Endothelial cell of umbilical vein (primary cell): ENCODE measurements around the gene MAGED1. TPM values are rescaled to one million over a fixed set of nuclear protein-coding genes. Genes with fewer than 3 reads are reported as not detected.

ENCODE experiments used
- BruUV-seq: library from RNA; stranded (reverse); fragments of 400-500 nt; replicated peaks from 2 replicates; lab custom pipeline; 2021; lab: Mats Ljungman, UMichigan
- CTCF ChIA-PET: fragments of 300-600, 350-600 bp; sonication (Branson Sonifier 250); formaldehyde crosslinking; loops from one replicate; lab custom pipeline; 2021; ENCODE audit warnings: antibody characterized with exemption, inconsistent platforms; lab: Charles Lee
- POLR2A ChIA-PET: fragments of 300-600, 350-600 bp; sonication (Branson Sonifier 250); formaldehyde crosslinking; loops from one replicate; lab custom pipeline; 2021; ENCODE audit warnings: antibody characterized with exemption, inconsistent platforms; lab: Charles Lee
- DNase-seq: peaks from one replicate; pipeline ENCODE4 v3.0.0-alpha.2; 2011; ENCODE audit warnings: low read depth, low spot score
- FAIRE-seq: peaks from 2 replicates; lab custom pipeline; 2011; peaks lifted over from hg19 to GRCh38; lab: Jason Lieb, UNC
- H2AFZ ChIP-seq: 2 replicates; pipeline ENCODE4 v1.6.0; 2012; ENCODE audit warnings: low read depth, low read length, control low read depth, inconsistent platforms
- H3K27ac ChIP-seq: 2 replicates; pipeline ENCODE4 v1.5.1; 2011; ENCODE audit warnings: low read depth, mild to moderate bottlenecking, control low read depth, low read length, moderate library complexity; ENCODE audit not compliant: insufficient read depth
- H3K27me3 ChIP-seq, 2 experiments: 2 replicates each; pipeline versions ENCODE4 v1.6.0 to v1.6.1; 2011; ENCODE audit warnings: low read length in 2 of 2, mixed read lengths in 1 of 2; ENCODE audit not compliant: control insufficient read depth in 2 of 2, insufficient read depth in 2 of 2
- H3K36me3 ChIP-seq, 2 experiments: 2 replicates in 1 of 2; 3 replicates in 1 of 2; pipeline ENCODE4 v1.5.1; 2011; ENCODE audit warnings: low read length in 2 of 2, mild to moderate bottlenecking in 1 of 2, moderate library complexity in 1 of 2; ENCODE audit not compliant: control insufficient read depth in 2 of 2, insufficient read depth in 2 of 2; ENCODE audit errors: extremely low read depth in 1 of 2
- H3K4me1 ChIP-seq: 3 replicates; pipeline ENCODE4 v1.5.1; 2011; ENCODE audit warnings: mild to moderate bottlenecking, low read length; ENCODE audit not compliant: control insufficient read depth, insufficient read depth; ENCODE audit errors: extremely low read depth
- H3K4me2 ChIP-seq: 2 replicates; pipeline ENCODE4 v1.6.1; 2011; ENCODE audit warnings: low read length, control low read depth, mixed read lengths; ENCODE audit not compliant: insufficient read depth
- H3K4me3 ChIP-seq, 3 experiments: fragments of 200-600 bp in 1 of 3; sonication (generic), shearing (Covaris generic) in 1 of 3; replicated peaks in 1 of 3; 2 replicates each; pipeline ENCODE4 v1.5.1; 2011 to 2016; ENCODE audit warnings: control low read depth in 3 of 3, low read length in 3 of 3, mild to moderate bottlenecking in 2 of 3, inconsistent platforms in 1 of 3, low read depth in 1 of 3, moderate library complexity in 1 of 3; ENCODE audit not compliant: insufficient read depth in 1 of 3
- H3K79me2 ChIP-seq: 2 replicates; pipeline ENCODE4 v1.6.0; 2012; ENCODE audit warnings: low read length, inconsistent platforms; ENCODE audit not compliant: control insufficient read depth, insufficient read depth
- H3K9ac ChIP-seq: replicated peaks from 2 replicates; pipeline ENCODE3; 2011; ENCODE audit warnings: low read length, control low read depth; ENCODE audit not compliant: insufficient read depth; ENCODE audit errors: extremely low read depth
- H3K9me1 ChIP-seq: replicated peaks from 3 replicates; pipeline ENCODE4 v1.6.0; 2011; ENCODE audit warnings: mild to moderate bottlenecking, low read length; ENCODE audit not compliant: control insufficient read depth, insufficient read depth; ENCODE audit errors: extremely low read depth
- H3K9me3 ChIP-seq: replicated peaks from 2 replicates; pipeline ENCODE4 v1.5.1; 2012; ENCODE audit warnings: low read length, inconsistent platforms; ENCODE audit not compliant: control insufficient read depth, insufficient read depth
- H4K20me1 ChIP-seq: replicated peaks from 2 replicates; pipeline ENCODE3; 2011; ENCODE audit warnings: mild to moderate bottlenecking, low read length; ENCODE audit not compliant: control insufficient read depth, insufficient read depth; ENCODE audit errors: extremely low read depth
- CTCF ChIP-seq, 2 donors: IDR thresholded peaks; 1 replicate in 1 of 2; 2 replicates in 1 of 2; pipeline ENCODE4 v1.5.1; 2011; ENCODE audit warnings: low read length in 2 of 2, mild to moderate bottlenecking in 2 of 2, moderate library complexity in 2 of 2, control low read depth in 1 of 2, inconsistent platforms in 1 of 2, low read depth in 1 of 2; ENCODE audit not compliant: insufficient read depth in 1 of 2; ENCODE audit errors: extremely low read depth in 1 of 2
- EZH2 ChIP-seq: IDR thresholded peaks from 2 replicates; pipeline ENCODE4 v1.6.1; 2012; ENCODE audit warnings: borderline replicate concordance, low read depth, mild to moderate bottlenecking, moderate library complexity, low read length, inconsistent platforms; ENCODE audit not compliant: severe bottlenecking
- FOS ChIP-seq: IDR thresholded peaks from 2 replicates; pipeline ENCODE4 v1.6.1; 2011; ENCODE audit warnings: mild to moderate bottlenecking, low read length, moderate library complexity, borderline replicate concordance; ENCODE audit not compliant: insufficient read depth
- GATA2 ChIP-seq: IDR thresholded peaks from 2 replicates; pipeline ENCODE4 v1.7.0; 2011; ENCODE audit warnings: low read depth, mild to moderate bottlenecking, moderate library complexity, mixed read lengths, low read length; ENCODE audit not compliant: insufficient read length, insufficient read depth
- JUN ChIP-seq: IDR thresholded peaks from 2 replicates; pipeline ENCODE4 v1.6.1; 2011; ENCODE audit warnings: borderline replicate concordance, low read depth; ENCODE audit not compliant: insufficient read length, insufficient read depth
- MAX ChIP-seq: IDR thresholded peaks from 2 replicates; pipeline ENCODE4 v1.6.1; 2011; ENCODE audit not compliant: insufficient read depth, insufficient read length
- MYC ChIP-seq: IDR thresholded peaks from one replicate; pipeline ENCODE4 v1.6.1; 2011; ENCODE audit warnings: mild to moderate bottlenecking, low read depth, low read length
- POLR2A ChIP-seq: IDR thresholded peaks from 2 replicates; pipeline ENCODE4 v1.6.1; 2012; ENCODE audit warnings: low read depth, mild to moderate bottlenecking, control low read depth, low read length
- POLR2AphosphoS5 ChIP-seq: IDR thresholded peaks from 2 replicates; pipeline ENCODE4 v1.6.1; 2012; ENCODE audit warnings: low read depth, mild to moderate bottlenecking, control low read depth, low read length, moderate library complexity; ENCODE audit not compliant: insufficient read depth
- dilution Hi-C: fragments of 300-500 bp; cut with MboI; formaldehyde crosslinking; loops from one replicate; pipeline ENCODE4 v1.15.0; 2019; ENCODE audit warnings: low sequenced_read_pairs; ENCODE audit not compliant: extremely low pct_ligation_motif_present
- intact Hi-C: fragments of 100-400 bp; cut with micrococcal nuclease; formaldehyde crosslinking; loops from one replicate; pipeline ENCODE4 v1.10.0; 2022
- polyA plus RNA-seq, 4 experiments: library from polyadenylated mRNA; depleted of rRNA in 3 of 4; stranded (reverse) in 3 of 4; unstranded in 1 of 4; fragments of >200 nt; gene quantifications; 2 replicates each; pipeline versions ENCODE4 v1.2.1 to v1.2.3, GENCODE V29; 2011 to 2012; ENCODE audit warnings: missing spikeins in 1 of 4
- total RNA-seq: library from RNA; stranded (reverse); gene quantifications from 2 replicates; pipeline ENCODE4 v1.2.3, GENCODE V29; 2021

MAGED1 gene
- total and polyA plus RNA-seq, 2 donors (not counting 3 experiments of a cell fraction or from before 2014, with no cell fraction given): 192 to 198 TPM

GRCh38 chrX:51893931-51894696, 691 bp downstream of the MAGED1 start:
- no peaks in the 10 kb centered on the region for H3K27me3 ChIP-seq
- no peak overlapping the region for H2AFZ ChIP-seq
- H3K4me3 ChIP-seq: peak overlapping the region; percentile 61 to 87 (median 77)
- H3K4me1 ChIP-seq: peaks cover 17% of the 10 kb centered on the region
- ChIA-PET CTCF (interaction anchor here (1.3 to 1.4 kb wide), 2 partner anchors 253 to 368 kb away, joined by 3 to 4 read pairs; no protein-coding TSS in a partner anchor), POLR2A (interaction anchor here (0.7 kb wide), 2 partner anchors 78 to 123 kb away, joined by 6 to 7 read pairs; no protein-coding TSS in a partner anchor)
- peak; percentile 16 for DNase-seq
- peaks cover 27% of the 10 kb centered on the region for H3K79me2 ChIP-seq
- no peak for TF ChIP-seq JUN
- TF ChIP-seq POLR2AphosphoS5: no peak
- TF ChIP-seq GATA2: no peak
- intact Hi-C loops: no loop called here
- dilution Hi-C loops: no loop called here
- H3K9me1 ChIP-seq: no peaks in the 10 kb centered on the region
- H3K9ac ChIP-seq: peak overlapping the region; percentile 81
- H3K4me2 ChIP-seq: peak overlapping the region; percentile 37
- peaks cover 13 to 16% of the 10 kb centered on the region in 2 experiments for H3K36me3 ChIP-seq
- no peaks in the 10 kb centered on the region for H4K20me1 ChIP-seq
- FAIRE-seq: peak; percentile 49
- H3K27ac ChIP-seq: peak overlapping the region; percentile 40
- TSS peak; percentile 45 for BruUV-seq
- H3K9me3 ChIP-seq: no peaks in the 10 kb centered on the region

- no peaks in the 10 kb centered on the region for H3K9me3 ChIP-seq
- H3K9me1 ChIP-seq: no peaks in the 10 kb centered on the region
- no peak overlapping the region for H3K27ac ChIP-seq
- H3K4me1 ChIP-seq: peaks cover 17% of the 10 kb centered on the region
- no TSS peak for BruUV-seq
- TF ChIP-seq MYC: no peak
- TF ChIP-seq MAX: no peak
- TF ChIP-seq POLR2AphosphoS5: no peak
- no peak for TF ChIP-seq FOS
- no peak for TF ChIP-seq EZH2
- TF ChIP-seq JUN: no peak
- TF ChIP-seq POLR2A: no peak
- TF ChIP-seq GATA2: no peak
- TF ChIP-seq CTCF (IDR thresholded peaks at IDR 0.05; ENCODE audit: extremely low read depth in 1 of 2, insufficient read depth in 1 of 2, low read depth in 1 of 2, low read length in 2 of 2): no peak
- H3K36me3 ChIP-seq: peaks cover 13 to 18% of the 10 kb centered on the region in 2 experiments
- peak; percentile 52 for FAIRE-seq
- DNase-seq: peak; percentile 25
- CTCF ChIA-PET: no interaction called here
- intact Hi-C loops (no loop called here), dilution Hi-C loops (no loop called here)
- peak overlapping the region; percentile 81 for H3K9ac ChIP-seq
- no peaks in the 10 kb centered on the region for H3K27me3 ChIP-seq
- H3K79me2 ChIP-seq: peaks cover 27% of the 10 kb centered on the region
- H3K4me3 ChIP-seq: peak overlapping the region; percentile 61 to 87 (median 77)
- H2AFZ ChIP-seq: no peak overlapping the region
- no peaks in the 10 kb centered on the region for H4K20me1 ChIP-seq
- POLR2A ChIA-PET: no interaction called here
- H3K4me2 ChIP-seq: peak overlapping the region; percentile 86
These were observed 1.4 kb downstream of the MAGED1 start for GRCh38 chrX:51894697-51895336.
